Measurements from ENCODE around the gene KLK6.
"Not testable (repeated sequence)": the region's sequence is repeated elsewhere in the genome, so short reads cannot be mapped to it uniquely, and the experiment has no call there.

Gene KLK6

GRCh38 chr19:50975766-50976165 lies 6.4 kb upstream of the KLK6 start:
- no peak for DNase-seq
- Histone ChIP-seq H3K27ac (ENCODE audit: insufficient read depth, low read length, poor library complexity, severe bottlenecking) (no peak overlapping the region), H3K4me3 (ENCODE audit: insufficient read depth, low read depth, low read length, poor library complexity, severe bottlenecking) (no peak overlapping the region), H3K4me1 (ENCODE audit: control insufficient read depth, insufficient read depth, low read length, poor library complexity, severe bottlenecking) (no peaks in the 10 kb centered on the region), H3K36me3 (ENCODE audit: control insufficient read depth, insufficient read depth, low read length) (no peaks in the 10 kb centered on the region), H3K27me3 (replicated peaks; ENCODE audit: control insufficient read depth, insufficient read depth, low read length, poor library complexity, severe bottlenecking) (peaks cover 4% of the 10 kb centered on the region), H3K9me3 (ENCODE audit: control insufficient read depth, low read length) (no peaks in the 10 kb centered on the region)

DNA sequence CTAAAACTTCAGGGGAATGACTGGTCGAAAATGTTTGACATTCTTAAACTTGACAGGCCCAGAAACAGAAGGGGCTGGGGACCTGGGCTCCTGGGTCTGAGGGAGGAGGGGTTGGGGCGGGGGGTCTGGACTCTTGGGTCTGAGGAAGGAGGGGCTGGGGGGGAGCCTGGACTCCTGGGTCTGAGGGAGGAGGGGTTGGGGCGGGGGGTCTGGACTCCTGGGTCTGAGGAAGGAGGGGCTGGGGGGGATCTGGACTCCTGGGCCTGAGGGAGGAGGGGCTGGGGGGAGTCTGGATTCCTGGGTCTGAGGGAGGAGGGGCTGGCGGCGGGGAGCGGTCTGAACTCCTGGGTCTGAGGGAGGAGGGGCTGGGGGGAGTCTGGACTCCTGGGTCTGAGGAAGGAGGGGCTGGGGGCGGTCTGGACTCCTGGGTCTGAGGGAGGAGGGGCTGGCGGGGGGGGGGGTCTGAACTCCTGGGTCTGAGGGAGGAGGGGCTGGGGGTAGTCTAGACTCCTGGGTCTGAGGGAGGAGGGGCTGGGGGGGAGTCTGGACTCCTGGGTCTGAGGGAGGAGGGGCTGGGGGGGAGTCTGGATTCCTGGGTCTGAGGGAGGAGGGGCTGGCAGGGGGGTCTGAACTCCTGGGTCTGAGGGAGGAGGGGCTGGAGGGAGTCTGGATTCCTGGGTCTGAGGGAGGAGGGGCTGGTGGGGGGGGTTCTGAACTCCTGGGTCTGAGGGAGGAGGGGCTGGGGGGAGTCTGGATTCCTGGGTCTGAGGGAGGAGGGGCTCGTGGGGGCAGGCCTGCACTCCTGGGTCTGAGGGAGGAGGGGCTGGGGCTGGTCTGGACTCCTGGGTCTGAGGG lies 5.5 kb upstream of the KLK6 start:
- Histone ChIP-seq H3K27ac (ENCODE audit: insufficient read depth, low read length, poor library complexity, severe bottlenecking) (no peak overlapping the region), H3K36me3 (ENCODE audit: control insufficient read depth, insufficient read depth, low read length) (no peaks in the 10 kb centered on the region), H3K27me3 (replicated peaks; ENCODE audit: control insufficient read depth, insufficient read depth, low read length, poor library complexity, severe bottlenecking) (no peaks in the 10 kb centered on the region), H3K9me3 (ENCODE audit: control insufficient read depth, low read length) (no peaks in the 10 kb centered on the region), H3K4me3 (ENCODE audit: insufficient read depth, low read depth, low read length, poor library complexity, severe bottlenecking) (no peak overlapping the region), H3K4me1 (ENCODE audit: control insufficient read depth, insufficient read depth, low read length, poor library complexity, severe bottlenecking) (no peaks in the 10 kb centered on the region)
- DNase-seq, result no peak

- no peak overlapping the region for H3K4me3 ChIP-seq (ENCODE audit: insufficient read depth, low read depth, low read length, poor library complexity, severe bottlenecking)
- no peaks in the 10 kb centered on the region for H3K36me3 ChIP-seq (ENCODE audit: control insufficient read depth, insufficient read depth, low read length)
- no peaks in the 10 kb centered on the region for H3K27me3 ChIP-seq (replicated peaks; ENCODE audit: control insufficient read depth, insufficient read depth, low read length, poor library complexity, severe bottlenecking)
- no peak overlapping the region for H3K27ac ChIP-seq (ENCODE audit: insufficient read depth, low read length, poor library complexity, severe bottlenecking)
- H3K4me1 ChIP-seq (ENCODE audit: control insufficient read depth, insufficient read depth, low read length, poor library complexity, severe bottlenecking), result no peaks in the 10 kb centered on the region
- H3K9me3 ChIP-seq (ENCODE audit: control insufficient read depth, low read length), result no peaks in the 10 kb centered on the region
- DNase-seq, result no peak
Measured at GRCh38 chr19:50972795-50973376, 3.5 kb upstream of the KLK6 start.

DNA sequence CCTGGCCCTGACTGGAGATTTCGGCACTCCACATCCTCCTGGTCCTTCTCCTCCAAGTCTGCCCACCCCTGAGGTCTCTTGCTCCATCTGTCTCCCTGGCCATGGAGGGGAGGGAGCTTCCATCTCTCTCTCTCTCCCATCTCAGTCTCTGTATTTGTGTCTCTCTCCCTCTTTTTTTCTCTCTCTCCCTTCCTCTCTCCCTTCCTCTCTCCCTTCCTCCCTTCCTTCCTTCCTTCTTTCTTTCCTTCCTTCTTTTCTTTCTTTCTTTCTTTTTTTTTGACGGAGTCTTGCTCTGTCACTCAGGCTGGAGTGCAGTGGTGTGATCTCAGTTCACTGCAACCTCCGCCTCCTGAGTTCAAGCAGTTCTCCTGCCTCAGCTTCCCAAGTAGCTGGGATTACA lies 419 bp upstream of the KLK6 start:
- H3K4me1 ChIP-seq (ENCODE audit: control insufficient read depth, insufficient read depth, low read length, poor library complexity, severe bottlenecking); H3K9me3 ChIP-seq (ENCODE audit: control insufficient read depth, low read length); H3K27me3 ChIP-seq (replicated peaks; ENCODE audit: control insufficient read depth, insufficient read depth, low read length, poor library complexity, severe bottlenecking); DNase-seq; H3K27ac ChIP-seq (ENCODE audit: insufficient read depth, low read length, poor library complexity, severe bottlenecking); H3K4me3 ChIP-seq (ENCODE audit: insufficient read depth, low read depth, low read length, poor library complexity, severe bottlenecking); H3K36me3 ChIP-seq (ENCODE audit: control insufficient read depth, insufficient read depth, low read length): not testable (repeated sequence)

- no peaks in the 10 kb centered on the region for H3K36me3 ChIP-seq (ENCODE audit: control insufficient read depth, insufficient read depth, low read length)
- no peaks in the 10 kb centered on the region for H3K4me1 ChIP-seq (ENCODE audit: control insufficient read depth, insufficient read depth, low read length, poor library complexity, severe bottlenecking)
- DNase-seq, result no peak
- no peak overlapping the region for H3K27ac ChIP-seq (ENCODE audit: insufficient read depth, low read length, poor library complexity, severe bottlenecking)
- H3K9me3 ChIP-seq (ENCODE audit: control insufficient read depth, low read length), result no peaks in the 10 kb centered on the region
- no peak overlapping the region for H3K4me3 ChIP-seq (ENCODE audit: insufficient read depth, low read depth, low read length, poor library complexity, severe bottlenecking)
- no peaks in the 10 kb centered on the region for H3K27me3 ChIP-seq (replicated peaks; ENCODE audit: control insufficient read depth, insufficient read depth, low read length, poor library complexity, severe bottlenecking)
Measured at GRCh38 chr19:50968716-50969412, 527 bp downstream of the KLK6 start.

GRCh38 chr19:50967929-50968715 lies 1.3 kb downstream of the KLK6 start:
- Histone ChIP-seq H3K36me3 (ENCODE audit: control insufficient read depth, insufficient read depth, low read length) (no peaks in the 10 kb centered on the region), H3K4me1 (ENCODE audit: control insufficient read depth, insufficient read depth, low read length, poor library complexity, severe bottlenecking) (no peaks in the 10 kb centered on the region), H3K9me3 (ENCODE audit: control insufficient read depth, low read length) (no peaks in the 10 kb centered on the region), H3K4me3 (ENCODE audit: insufficient read depth, low read depth, low read length, poor library complexity, severe bottlenecking) (no peak overlapping the region), H3K27me3 (replicated peaks; ENCODE audit: control insufficient read depth, insufficient read depth, low read length, poor library complexity, severe bottlenecking) (no peaks in the 10 kb centered on the region), H3K27ac (ENCODE audit: insufficient read depth, low read length, poor library complexity, severe bottlenecking) (no peak overlapping the region)
- DNase-seq, result no peak

GRCh38 chr19:50964266-50964665 lies 5.1 kb downstream of the KLK6 start:
- no peak overlapping the region for H3K27ac ChIP-seq (ENCODE audit: insufficient read depth, low read length, poor library complexity, severe bottlenecking)
- H3K4me3 ChIP-seq (ENCODE audit: insufficient read depth, low read depth, low read length, poor library complexity, severe bottlenecking), result no peak overlapping the region
- no peaks in the 10 kb centered on the region for H3K9me3 ChIP-seq (ENCODE audit: control insufficient read depth, low read length)
- H3K36me3 ChIP-seq (ENCODE audit: control insufficient read depth, insufficient read depth, low read length), result no peaks in the 10 kb centered on the region
- no peaks in the 10 kb centered on the region for H3K27me3 ChIP-seq (replicated peaks; ENCODE audit: control insufficient read depth, insufficient read depth, low read length, poor library complexity, severe bottlenecking)
- no peaks in the 10 kb centered on the region for H3K4me1 ChIP-seq (ENCODE audit: control insufficient read depth, insufficient read depth, low read length, poor library complexity, severe bottlenecking)
- no peak for DNase-seq

GRCh38 chr19:50963381-50963780 lies 6.0 kb downstream of the KLK6 start:
- Histone ChIP-seq H3K27ac (ENCODE audit: insufficient read depth, low read length, poor library complexity, severe bottlenecking) (no peak overlapping the region), H3K36me3 (ENCODE audit: control insufficient read depth, insufficient read depth, low read length) (no peaks in the 10 kb centered on the region), H3K4me3 (ENCODE audit: insufficient read depth, low read depth, low read length, poor library complexity, severe bottlenecking) (no peak overlapping the region), H3K9me3 (ENCODE audit: control insufficient read depth, low read length) (no peaks in the 10 kb centered on the region), H3K27me3 (replicated peaks; ENCODE audit: control insufficient read depth, insufficient read depth, low read length, poor library complexity, severe bottlenecking) (no peaks in the 10 kb centered on the region), H3K4me1 (ENCODE audit: control insufficient read depth, insufficient read depth, low read length, poor library complexity, severe bottlenecking) (no peaks in the 10 kb centered on the region)
- no peak for DNase-seq

DNA sequence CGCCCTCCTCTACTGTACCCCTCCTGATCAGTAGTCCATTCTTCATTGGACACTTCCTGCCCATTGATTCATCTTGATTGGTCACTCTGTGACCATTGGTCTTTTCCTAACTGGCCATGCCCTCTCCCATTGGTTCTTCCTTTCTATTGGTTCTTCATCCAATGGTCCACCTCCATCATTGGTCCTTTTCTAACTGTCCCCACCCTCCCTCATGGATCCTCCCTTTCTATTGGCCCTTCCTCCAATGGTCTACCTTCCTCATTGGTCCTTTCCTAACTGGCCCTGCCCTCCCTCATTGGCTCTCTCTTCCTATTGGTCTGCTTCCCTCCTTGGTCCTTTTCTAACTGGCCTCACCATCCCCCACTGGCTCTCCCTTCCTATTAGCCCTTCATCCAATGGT lies 7.1 kb downstream of the KLK6 start:
- Histone ChIP-seq H3K27me3 (replicated peaks; ENCODE audit: control insufficient read depth, insufficient read depth, low read length, poor library complexity, severe bottlenecking) (no peaks in the 10 kb centered on the region), H3K4me3 (ENCODE audit: insufficient read depth, low read depth, low read length, poor library complexity, severe bottlenecking) (no peak overlapping the region), H3K27ac (ENCODE audit: insufficient read depth, low read length, poor library complexity, severe bottlenecking) (no peak overlapping the region), H3K36me3 (ENCODE audit: control insufficient read depth, insufficient read depth, low read length) (no peaks in the 10 kb centered on the region), H3K4me1 (ENCODE audit: control insufficient read depth, insufficient read depth, low read length, poor library complexity, severe bottlenecking) (no peaks in the 10 kb centered on the region), H3K9me3 (ENCODE audit: control insufficient read depth, low read length) (no peaks in the 10 kb centered on the region)
- no peak for DNase-seq

Data from effector memory CD4-positive, alpha-beta T cell (primary cell).